K562 treated with DMSO at 1 percent for 4 hours (cell line): ENCODE results near the gene ATP1A1. TPM values are rescaled to one million over a fixed set of nuclear protein-coding genes. Genes with fewer than 3 reads are reported as not detected.

Source experiments
- total RNA-seq: library from RNA; unstranded; fragments of 300-600 nt; gene quantifications from 2 replicates; pipeline ENCODE4 v1.2.3, GENCODE V29; 2022; ENCODE audit not compliant: insufficient read depth

ATP1A1 gene
- 192 and 221 TPM in 2 replicates for total RNA-seq

GRCh38 chr1:116372651-116373430, at the start of gene ATP1A1:
Gene ATP1A1 (plus strand): TSS chr1:116373244. CDS start chr1:116373512, 268 bp downstream.

Other genes with a start within 250 kb of the ATP1A1 start
- 12.3 and 18.0 TPM in 2 replicates for gene CD58, start 197.8 kb downstream of the ATP1A1 start, total RNA-seq